ENCODE results near the gene CTNNA3. TPM values are rescaled to one million over a fixed set of nuclear protein-coding genes. Genes with fewer than 3 reads are reported as not detected.

CTNNA3 gene
- total and polyA plus RNA-seq, 2 donors (not counting 3 experiments of a cell fraction or from before 2014, with no cell fraction given) = not detected

DNA sequence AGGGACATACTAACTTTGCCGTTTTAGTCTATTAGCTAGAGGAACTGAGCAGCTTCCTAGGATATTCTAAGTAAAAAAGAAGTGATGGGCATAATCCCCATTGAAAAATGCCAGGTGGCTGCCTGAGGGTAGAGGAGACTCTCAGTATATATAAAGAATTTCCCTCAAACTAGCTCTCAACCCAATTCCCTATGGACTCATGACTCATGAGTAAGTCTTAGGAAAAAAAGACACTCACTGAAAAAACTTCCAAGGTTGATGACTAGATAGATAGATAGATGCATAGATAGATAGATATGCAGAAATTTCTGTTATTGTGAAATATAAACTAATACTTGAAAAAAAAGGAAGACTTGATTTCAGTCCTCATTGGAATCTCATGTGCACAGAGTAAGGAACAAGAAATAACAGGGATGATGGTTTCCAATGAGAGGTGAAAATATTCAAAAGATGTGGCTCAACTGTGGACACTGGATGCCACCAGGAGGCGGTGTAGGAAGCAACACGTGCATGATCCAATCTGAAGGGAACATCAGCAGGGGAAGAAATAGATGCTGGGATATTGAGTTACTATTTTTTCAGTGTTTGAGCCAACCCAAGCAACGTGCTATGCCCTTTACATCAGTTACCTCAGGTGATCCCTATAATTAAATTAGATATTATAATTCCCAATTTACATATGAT is 1481.1 kb downstream of the CTNNA3 start:
- Histone ChIP-seq H3K4me1 (ENCODE audit: control insufficient read depth, extremely low read depth, insufficient read depth, low read length) (no peaks in the 10 kb centered on the region), H3K27ac (ENCODE audit: insufficient read depth, low read depth, low read length) (no peak overlapping the region), H3K79me2 (ENCODE audit: control insufficient read depth, insufficient read depth, low read length) (no peaks in the 10 kb centered on the region), H3K36me3 (ENCODE audit: control insufficient read depth in 2 of 2, extremely low read depth in 1 of 2, insufficient read depth in 2 of 2, low read length in 2 of 2) (no peaks in the 10 kb centered on the region), H3K27me3 (ENCODE audit: control insufficient read depth in 2 of 2, insufficient read depth in 2 of 2, low read length in 2 of 2) (no peaks in the 10 kb centered on the region), H3K4me3 (replicated peaks in 1 of 3; ENCODE audit: insufficient read depth in 1 of 3, low read depth in 1 of 3, low read length in 3 of 3) (no peak overlapping the region), H3K9ac (replicated peaks; ENCODE audit: extremely low read depth, insufficient read depth, low read length) (no peak overlapping the region), H3K9me3 (replicated peaks; ENCODE audit: control insufficient read depth, insufficient read depth, low read length) (no peaks in the 10 kb centered on the region), H3K4me2 (ENCODE audit: insufficient read depth, low read length) (no peak overlapping the region), H2AFZ (ENCODE audit: low read depth, low read length) (no peak overlapping the region), H3K9me1 (replicated peaks; ENCODE audit: control insufficient read depth, extremely low read depth, insufficient read depth, low read length) (no peaks in the 10 kb centered on the region), H4K20me1 (replicated peaks; ENCODE audit: control insufficient read depth, extremely low read depth, insufficient read depth, low read length) (no peaks in the 10 kb centered on the region)
- intact Hi-C loops (cut with micrococcal nuclease) (no loop called here), dilution Hi-C loops (cut with MboI; ENCODE audit: extremely low pct_ligation_motif_present, low sequenced_read_pairs) (no loop called here)
- TF ChIP-seq, protein P1, sequence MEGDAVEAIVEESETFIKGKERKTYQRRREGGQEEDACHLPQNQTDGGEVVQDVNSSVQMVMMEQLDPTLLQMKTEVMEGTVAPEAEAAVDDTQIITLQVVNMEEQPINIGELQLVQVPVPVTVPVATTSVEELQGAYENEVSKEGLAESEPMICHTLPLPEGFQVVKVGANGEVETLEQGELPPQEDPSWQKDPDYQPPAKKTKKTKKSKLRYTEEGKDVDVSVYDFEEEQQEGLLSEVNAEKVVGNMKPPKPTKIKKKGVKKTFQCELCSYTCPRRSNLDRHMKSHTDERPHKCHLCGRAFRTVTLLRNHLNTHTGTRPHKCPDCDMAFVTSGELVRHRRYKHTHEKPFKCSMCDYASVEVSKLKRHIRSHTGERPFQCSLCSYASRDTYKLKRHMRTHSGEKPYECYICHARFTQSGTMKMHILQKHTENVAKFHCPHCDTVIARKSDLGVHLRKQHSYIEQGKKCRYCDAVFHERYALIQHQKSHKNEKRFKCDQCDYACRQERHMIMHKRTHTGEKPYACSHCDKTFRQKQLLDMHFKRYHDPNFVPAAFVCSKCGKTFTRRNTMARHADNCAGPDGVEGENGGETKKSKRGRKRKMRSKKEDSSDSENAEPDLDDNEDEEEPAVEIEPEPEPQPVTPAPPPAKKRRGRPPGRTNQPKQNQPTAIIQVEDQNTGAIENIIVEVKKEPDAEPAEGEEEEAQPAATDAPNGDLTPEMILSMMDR (IDR thresholded peaks at IDR 0.05; ENCODE audit: extremely low read depth in 1 of 2, insufficient read depth in 1 of 2, low read depth in 1 of 2, low read length in 2 of 2) = no peak
- TF ChIP-seq FOS (IDR thresholded peaks at IDR 0.05; ENCODE audit: borderline replicate concordance, insufficient read depth, low read length) = no peak
- TF ChIP-seq, protein P2, sequence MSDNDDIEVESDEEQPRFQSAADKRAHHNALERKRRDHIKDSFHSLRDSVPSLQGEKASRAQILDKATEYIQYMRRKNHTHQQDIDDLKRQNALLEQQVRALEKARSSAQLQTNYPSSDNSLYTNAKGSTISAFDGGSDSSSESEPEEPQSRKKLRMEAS (IDR thresholded peaks at IDR 0.05; ENCODE audit: insufficient read depth, insufficient read length) = no peak
- no peak for TF ChIP-seq POLR2AphosphoS5 (IDR thresholded peaks at IDR 0.05; ENCODE audit: insufficient read depth, low read depth, low read length)
- TF ChIP-seq EZH2 (IDR thresholded peaks at IDR 0.05; ENCODE audit: borderline replicate concordance, low read depth, low read length, severe bottlenecking) = no peak
- FAIRE-seq = no peak
- CTCF ChIA-PET = no interaction called here
- BruUV-seq (replicated peaks) = no TSS peak
- no peak for DNase-seq (ENCODE audit: low read depth, low spot score)
- POLR2A ChIA-PET = no interaction called here
